ENCODE results near the gene SLC25A39. TPM values are rescaled to one million over a fixed set of nuclear protein-coding genes. Genes with fewer than 3 reads are reported as not detected.
A peak's percentile ranks its signal among the peaks of the same experiment; 100 is the strongest.

SLC25A39 gene
- total RNA-seq, 6 experiments from 2014 or later: 94.8 to 116 (median 108) TPM

- H3K9me3 Mint-ChIP-seq: no peaks in the 10 kb centered on the region
- peaks cover 4% of the 10 kb centered on the region; the same call in 1 of the 2 replicates for H3K36me3 Mint-ChIP-seq (ENCODE audit: low read depth)
- no peak overlapping the region for H3K27ac Mint-ChIP-seq
- DNase-seq: no peak
- H3K4me1 Mint-ChIP-seq (ENCODE audit: low read depth): peaks cover 5% of the 10 kb centered on the region; the same call in 1 of the 2 replicates
- no peak overlapping the region for H3K4me3 Mint-ChIP-seq
- peaks cover 12% of the 10 kb centered on the region for H3K27me3 Mint-ChIP-seq (ENCODE audit: insufficient read depth)
- TF ChIP-seq CTCF (IDR thresholded peaks at IDR 0.05): no peak
Observed at GRCh38 chr17:44355642-44356099, 31.0 kb upstream of the SLC25A39 start.

- no peak for DNase-seq
- H3K9me3 Mint-ChIP-seq: no peaks in the 10 kb centered on the region
- H3K36me3 Mint-ChIP-seq (ENCODE audit: low read depth): peaks cover 4% of the 10 kb centered on the region; the same call in 1 of the 2 replicates
- H3K27me3 Mint-ChIP-seq (ENCODE audit: insufficient read depth): peaks cover 7% of the 10 kb centered on the region
- no peak overlapping the region for H3K4me3 Mint-ChIP-seq
- H3K4me1 Mint-ChIP-seq (ENCODE audit: low read depth): no peaks in the 10 kb centered on the region
- TF ChIP-seq CTCF (IDR thresholded peaks at IDR 0.05): peak; percentile 54
- H3K27ac Mint-ChIP-seq: no peak overlapping the region
Observed at GRCh38 chr17:44354582-44355561, 30.2 kb upstream of the SLC25A39 start.

GRCh38 chr17:44353672-44354331 is 29.2 kb upstream of the SLC25A39 start:
- peaks cover 5% of the 10 kb centered on the region for H3K27me3 Mint-ChIP-seq (ENCODE audit: insufficient read depth)
- H3K9me3 Mint-ChIP-seq: no peaks in the 10 kb centered on the region
- no peaks in the 10 kb centered on the region for H3K4me1 Mint-ChIP-seq (ENCODE audit: low read depth)
- no peak overlapping the region for H3K27ac Mint-ChIP-seq
- no peak for DNase-seq
- no peak overlapping the region for H3K4me3 Mint-ChIP-seq
- TF ChIP-seq CTCF (IDR thresholded peaks at IDR 0.05): no peak
- H3K36me3 Mint-ChIP-seq (ENCODE audit: low read depth): peaks cover 4% of the 10 kb centered on the region; the same call in 1 of the 2 replicates

- no peak for DNase-seq
- Mint-ChIP-seq H3K4me3 (no peak overlapping the region), H3K4me1 (ENCODE audit: low read depth) (peaks cover 6% of the 10 kb centered on the region), H3K27ac (no peak overlapping the region), H3K36me3 (ENCODE audit: low read depth) (peaks cover 4% of the 10 kb centered on the region; the same call in 1 of the 2 replicates), H3K27me3 (ENCODE audit: insufficient read depth) (peaks cover 3% of the 10 kb centered on the region), H3K9me3 (no peaks in the 10 kb centered on the region)
- TF ChIP-seq CTCF (IDR thresholded peaks at IDR 0.05): no peak
Observed at GRCh38 chr17:44352828-44353671, 28.4 kb upstream of the SLC25A39 start.

All from HFFc6 (cell line).